ENCODE data around the gene PTPRF.
"Not testable (repeated sequence)": the region's sequence is repeated elsewhere in the genome, so short reads cannot be mapped to it uniquely, and the experiment has no call there.

PTPRF gene

DNA sequence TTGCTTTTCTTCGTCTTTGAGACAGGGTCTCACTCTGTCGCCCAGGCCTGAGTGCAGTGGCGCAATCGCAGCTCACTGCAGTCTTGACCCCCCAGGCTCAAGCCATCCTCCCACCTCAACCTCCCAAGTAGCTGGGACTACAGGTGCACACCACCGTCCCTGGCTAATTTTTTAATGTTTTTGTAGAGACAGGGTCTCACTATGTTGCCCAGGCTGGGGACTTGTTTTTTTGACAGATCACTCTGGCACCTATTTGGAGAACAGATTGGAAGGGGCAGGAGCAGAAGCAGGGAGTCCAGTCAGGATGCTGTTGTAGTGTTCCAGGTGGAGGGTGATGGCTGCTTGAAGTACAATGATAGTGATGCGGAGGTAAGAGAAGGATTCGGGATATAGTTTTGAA lies 106.6 kb downstream of the PTPRF start:
- DNase-seq (ENCODE audit: low spot score) = no peak
- TF ChIP-seq, protein P1, sequence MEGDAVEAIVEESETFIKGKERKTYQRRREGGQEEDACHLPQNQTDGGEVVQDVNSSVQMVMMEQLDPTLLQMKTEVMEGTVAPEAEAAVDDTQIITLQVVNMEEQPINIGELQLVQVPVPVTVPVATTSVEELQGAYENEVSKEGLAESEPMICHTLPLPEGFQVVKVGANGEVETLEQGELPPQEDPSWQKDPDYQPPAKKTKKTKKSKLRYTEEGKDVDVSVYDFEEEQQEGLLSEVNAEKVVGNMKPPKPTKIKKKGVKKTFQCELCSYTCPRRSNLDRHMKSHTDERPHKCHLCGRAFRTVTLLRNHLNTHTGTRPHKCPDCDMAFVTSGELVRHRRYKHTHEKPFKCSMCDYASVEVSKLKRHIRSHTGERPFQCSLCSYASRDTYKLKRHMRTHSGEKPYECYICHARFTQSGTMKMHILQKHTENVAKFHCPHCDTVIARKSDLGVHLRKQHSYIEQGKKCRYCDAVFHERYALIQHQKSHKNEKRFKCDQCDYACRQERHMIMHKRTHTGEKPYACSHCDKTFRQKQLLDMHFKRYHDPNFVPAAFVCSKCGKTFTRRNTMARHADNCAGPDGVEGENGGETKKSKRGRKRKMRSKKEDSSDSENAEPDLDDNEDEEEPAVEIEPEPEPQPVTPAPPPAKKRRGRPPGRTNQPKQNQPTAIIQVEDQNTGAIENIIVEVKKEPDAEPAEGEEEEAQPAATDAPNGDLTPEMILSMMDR (IDR thresholded peaks at IDR 0.05) = no peak
- no peak overlapping the region for H3K27ac ChIP-seq
- no peak overlapping the region for H3K4me3 ChIP-seq

DNA sequence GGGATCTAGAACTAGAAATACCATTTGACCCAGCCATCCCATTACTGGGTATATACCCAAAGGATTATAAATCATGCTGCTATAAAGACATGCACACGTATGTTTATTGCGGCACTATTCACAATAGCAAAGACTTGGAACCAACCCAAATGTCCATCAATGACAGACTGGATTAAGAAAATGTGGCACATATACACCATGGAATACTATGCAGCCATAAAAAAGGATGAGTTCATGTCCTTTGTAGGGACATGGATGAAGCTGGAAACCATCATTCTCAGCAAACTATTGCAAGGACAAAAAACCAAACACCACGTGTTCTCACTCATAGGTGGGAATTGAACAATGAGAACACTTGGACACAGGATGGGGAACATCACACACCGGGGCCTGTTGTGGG lies 107.7 kb downstream of the PTPRF start:
- not testable (repeated sequence) for DNase-seq (ENCODE audit: low spot score); H3K4me3 ChIP-seq

GRCh38 chr1:43639976-43640794 lies 109.5 kb downstream of the PTPRF start:
- no peak for DNase-seq (ENCODE audit: low spot score)
- Histone ChIP-seq H3K4me3 (no peak overlapping the region), H3K27ac (no peak overlapping the region)
- TF ChIP-seq, protein P1 (IDR thresholded peaks at IDR 0.05) = no peak

More for the DNA sequence above, 107.7 kb downstream of the PTPRF start:
- not testable (repeated sequence) for H3K27ac ChIP-seq

- DNase-seq (ENCODE audit: low spot score) = no peak
- Histone ChIP-seq H3K4me3 (no peak overlapping the region), H3K27ac (no peak overlapping the region)
- TF ChIP-seq, protein P1 (IDR thresholded peaks at IDR 0.05) = no peak
These were observed 113.9 kb downstream of the PTPRF start for GRCh38 chr1:43644558-43644957.

DNA sequence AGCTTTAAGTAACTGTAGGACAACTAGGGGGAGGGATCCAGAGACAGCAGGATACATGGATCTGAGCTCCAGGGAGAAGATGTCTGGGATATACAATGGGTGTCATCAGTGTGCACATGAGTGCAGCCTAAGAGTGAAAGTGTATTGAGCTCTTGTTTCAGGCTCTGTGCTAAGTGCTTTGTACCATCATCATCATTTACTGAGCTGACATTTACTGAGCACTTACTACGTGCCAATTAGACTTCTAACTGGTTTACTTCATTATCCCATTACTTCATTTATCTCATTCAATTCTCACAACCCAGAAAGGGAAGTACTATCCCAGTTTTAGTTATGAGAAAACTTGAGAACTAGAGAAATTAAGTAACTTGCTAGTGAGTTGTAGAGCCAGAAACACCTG lies 114.8 kb downstream of the PTPRF start:
- Histone ChIP-seq H3K4me3 (no peak overlapping the region), H3K27ac (no peak overlapping the region)
- TF ChIP-seq, protein P1 (IDR thresholded peaks at IDR 0.05) = no peak
- no peak for DNase-seq (ENCODE audit: low spot score)

GRCh38 chr1:43647331-43647730 lies 116.6 kb downstream of the PTPRF start:
- not testable (repeated sequence) for H3K27ac ChIP-seq; H3K4me3 ChIP-seq; DNase-seq (ENCODE audit: low spot score)

DNA sequence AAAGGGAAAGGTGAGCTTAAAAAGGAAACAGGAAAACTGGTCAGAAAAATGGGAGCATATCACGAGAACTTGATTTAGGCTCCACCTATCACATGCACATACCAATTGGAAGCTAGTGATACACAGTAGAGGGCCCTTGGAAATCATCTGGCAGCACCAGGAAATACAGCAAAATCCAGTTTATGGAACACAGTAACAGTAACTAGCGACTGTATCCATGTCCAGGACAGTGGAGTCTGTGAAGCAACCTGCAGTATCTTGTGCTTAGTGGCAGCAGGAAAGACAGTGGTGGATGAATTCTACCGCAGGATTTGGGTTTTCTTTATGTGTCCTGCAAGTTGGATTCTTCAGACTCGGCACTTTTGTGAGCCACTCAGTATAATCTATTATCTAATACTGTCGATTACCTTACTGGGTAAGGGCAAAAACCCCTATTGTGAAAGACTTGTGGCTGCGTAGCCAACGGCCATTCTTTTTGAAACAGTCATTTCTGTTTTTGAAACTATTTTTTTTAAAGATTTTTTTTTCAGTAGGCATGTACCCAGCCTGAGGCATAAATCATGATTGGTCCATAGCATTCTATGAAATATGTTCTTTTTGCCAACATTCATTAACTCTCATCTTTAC lies 117.7 kb downstream of the PTPRF start:
- H3K4me3 ChIP-seq = no peak overlapping the region
- DNase-seq (ENCODE audit: low spot score) = no peak
- TF ChIP-seq, protein P1 (IDR thresholded peaks at IDR 0.05) = no peak
- no peak overlapping the region for H3K27ac ChIP-seq

- H3K27ac ChIP-seq = peak overlapping the region; percentile 85 to 100
These were observed 118.3 kb downstream of the PTPRF start for GRCh38 chr1:43648876-43649477.

More at GRCh38 chr1:43648876-43649477, 118.3 kb downstream of the PTPRF start:
- DNase-seq (ENCODE audit: low spot score) = no peak
- peak overlapping the region; percentile 92 for H3K4me3 ChIP-seq
- TF ChIP-seq, protein P1 (IDR thresholded peaks at IDR 0.05) = no peak

All from coronary artery (tissue), 2 donors.